ENCODE data around the gene ST6GALNAC2.

DNA sequence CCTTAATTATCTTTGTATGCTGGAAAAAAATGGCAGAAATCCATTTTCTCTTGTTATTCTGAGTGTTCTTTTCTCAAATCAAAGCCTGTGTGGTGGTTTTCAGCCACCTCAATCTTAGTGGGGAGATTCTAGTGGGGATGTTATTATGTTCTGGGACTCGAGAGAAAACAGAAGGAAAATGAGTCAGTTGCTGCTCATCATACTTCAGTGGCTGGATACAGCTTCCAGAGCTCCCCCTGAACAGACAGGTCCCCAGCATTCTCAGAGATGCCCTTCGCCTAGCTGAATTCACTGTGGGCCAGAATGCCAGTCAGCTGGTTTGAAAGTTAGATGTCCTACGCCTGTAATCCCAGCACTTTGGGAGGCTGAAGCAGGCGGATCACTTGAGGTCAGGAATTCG, 49.4 kb upstream of the ST6GALNAC2 start:
- TF ChIP-seq, protein P1, sequence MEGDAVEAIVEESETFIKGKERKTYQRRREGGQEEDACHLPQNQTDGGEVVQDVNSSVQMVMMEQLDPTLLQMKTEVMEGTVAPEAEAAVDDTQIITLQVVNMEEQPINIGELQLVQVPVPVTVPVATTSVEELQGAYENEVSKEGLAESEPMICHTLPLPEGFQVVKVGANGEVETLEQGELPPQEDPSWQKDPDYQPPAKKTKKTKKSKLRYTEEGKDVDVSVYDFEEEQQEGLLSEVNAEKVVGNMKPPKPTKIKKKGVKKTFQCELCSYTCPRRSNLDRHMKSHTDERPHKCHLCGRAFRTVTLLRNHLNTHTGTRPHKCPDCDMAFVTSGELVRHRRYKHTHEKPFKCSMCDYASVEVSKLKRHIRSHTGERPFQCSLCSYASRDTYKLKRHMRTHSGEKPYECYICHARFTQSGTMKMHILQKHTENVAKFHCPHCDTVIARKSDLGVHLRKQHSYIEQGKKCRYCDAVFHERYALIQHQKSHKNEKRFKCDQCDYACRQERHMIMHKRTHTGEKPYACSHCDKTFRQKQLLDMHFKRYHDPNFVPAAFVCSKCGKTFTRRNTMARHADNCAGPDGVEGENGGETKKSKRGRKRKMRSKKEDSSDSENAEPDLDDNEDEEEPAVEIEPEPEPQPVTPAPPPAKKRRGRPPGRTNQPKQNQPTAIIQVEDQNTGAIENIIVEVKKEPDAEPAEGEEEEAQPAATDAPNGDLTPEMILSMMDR (IDR thresholded peaks at IDR 0.05) = no peak
- no peak for TF ChIP-seq EP300 (IDR thresholded peaks at IDR 0.05)
- TF ChIP-seq POLR2A (IDR thresholded peaks at IDR 0.05; ENCODE audit: low read depth) = no peak

Data from esophagus muscularis mucosa (tissue), 4 donors.